DMS53 treated with DMSO at 0.1 percent for 48 hours (cell line): ENCODE measurements around the gene NLRX1.
"Not testable (repeated sequence)": the region's sequence is repeated elsewhere in the genome, so short reads cannot be mapped to it uniquely, and the experiment has no call there.

Source experiments
- DNase-seq: peaks from one replicate; lab custom pipeline; 2025; ENCODE audit not compliant: unreplicated experiment; lab: John Stamatoyannopoulos, UW

NLRX1 gene

GRCh38 chr11:119185981-119186634 is 17.6 kb downstream of the NLRX1 start:
- no peak for DNase-seq

GRCh38 chr11:119187123-119187892 is 18.8 kb downstream of the NLRX1 start:
- DNase-seq = no peak

- no peak for DNase-seq
These were observed 19.5 kb downstream of the NLRX1 start for GRCh38 chr11:119188067-119188466.

- DNase-seq = no peak
These were observed 20.4 kb downstream of the NLRX1 start for GRCh38 chr11:119188887-119189286.

- no peak for DNase-seq
These were observed 20.9 kb downstream of the NLRX1 start for GRCh38 chr11:119189393-119189792.

- no peak for DNase-seq
These were observed 22.0 kb downstream of the NLRX1 start for GRCh38 chr11:119190531-119190930.

- DNase-seq = not testable (repeated sequence)
These were observed 22.7 kb downstream of the NLRX1 start for GRCh38 chr11:119191265-119191664.

GRCh38 chr11:119192111-119192510 is 23.6 kb downstream of the NLRX1 start:
- no peak for DNase-seq

- DNase-seq = no peak
These were observed 24.5 kb downstream of the NLRX1 start for GRCh38 chr11:119193001-119193400.

GRCh38 chr11:119193626-119194025 is 25.1 kb downstream of the NLRX1 start:
- DNase-seq = no peak

- no peak for DNase-seq
These were observed 26.4 kb downstream of the NLRX1 start for GRCh38 chr11:119194811-119195440.

- DNase-seq = no peak
These were observed 27.2 kb downstream of the NLRX1 start for GRCh38 chr11:119195680-119196079.

GRCh38 chr11:119196833-119197483 is 28.4 kb downstream of the NLRX1 start:
- DNase-seq = peak; percentile 89

GRCh38 chr11:119198925-119199324 is 30.4 kb downstream of the NLRX1 start:
- DNase-seq = no peak

- not testable (repeated sequence) for DNase-seq
These were observed 32.7 kb downstream of the NLRX1 start for GRCh38 chr11:119201236-119201635.

GRCh38 chr11:119202554-119202953 is 34.0 kb downstream of the NLRX1 start:
- no peak for DNase-seq

- no peak for DNase-seq
These were observed 35.5 kb downstream of the NLRX1 start for GRCh38 chr11:119204066-119204465.

- no peak for DNase-seq
These were observed 36.6 kb downstream of the NLRX1 start for GRCh38 chr11:119205080-119205479.

- DNase-seq = peak; percentile 78
These were observed 37.3 kb downstream of the NLRX1 start, which contains the start of gene CBL for GRCh38 chr11:119205574-119206510. Gene CBL (plus strand): TSS chr11:119206339. CDS start chr11:119206418, 79 bp downstream.
